Gastrocnemius medialis (tissue), 4 donors: Measurements from ENCODE around the gene ANXA11.

Source experiments
- POLR2A ChIP-seq, 2 donors: fragments of 450-650 bp; IDR thresholded peaks; one replicate each; pipeline ENCODE4 v1.6.1; 2017; ENCODE audit warnings: antibody characterized with exemption in 2 of 2, mild to moderate bottlenecking in 2 of 2, moderate library complexity in 2 of 2
- TF ChIP-seq, protein P1 (sequence below), 5 experiments: fragments of 450-650 bp in 3 of 5; fragments of 200-600 bp in 2 of 5; sonication (generic) in 2 of 5; IDR thresholded peaks in 4 of 5; conservative IDR thresholded peaks in 1 of 5; 1 replicate in 4 of 5; 2 replicates in 1 of 5; pipeline ENCODE4 v1.5.1; 2016 to 2019; ENCODE audit warnings: antibody characterized with exemption in 5 of 5, mild to moderate bottlenecking in 3 of 5, moderate library complexity in 3 of 5

DNA sequence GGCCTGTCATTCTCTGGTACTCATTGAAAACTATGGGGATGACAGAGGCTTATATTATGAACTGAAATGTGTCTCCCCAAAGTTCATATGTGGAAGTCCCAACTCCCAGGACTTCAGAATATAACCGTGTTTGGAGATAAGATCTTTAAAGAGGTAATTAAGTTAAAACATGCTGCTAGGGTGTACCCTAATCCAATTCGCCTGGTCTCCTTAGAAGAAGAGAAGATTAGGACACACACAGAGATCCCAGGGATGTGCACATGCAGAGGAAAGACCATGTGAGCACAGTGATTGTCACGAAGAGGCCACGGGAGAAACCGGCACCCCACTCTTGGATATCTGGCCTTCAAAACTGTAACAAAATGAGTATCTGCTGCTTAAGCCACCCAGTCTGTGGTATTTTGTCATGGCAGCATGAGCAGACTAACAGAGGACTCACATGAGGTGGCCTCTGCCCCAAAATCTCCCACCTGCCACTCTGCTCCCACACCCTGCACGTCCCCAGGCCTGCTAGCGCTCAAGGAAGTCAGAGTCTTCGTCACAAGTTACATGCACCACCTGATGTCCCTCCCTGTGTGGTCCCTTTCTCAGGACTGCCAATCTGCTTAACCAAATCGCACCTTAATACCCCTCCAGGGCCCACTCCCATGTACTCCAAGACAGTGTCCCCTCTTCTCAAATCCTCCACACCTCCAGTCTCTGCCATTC is 46.0 kb downstream of the ANXA11 start:
- TF ChIP-seq, protein P1, sequence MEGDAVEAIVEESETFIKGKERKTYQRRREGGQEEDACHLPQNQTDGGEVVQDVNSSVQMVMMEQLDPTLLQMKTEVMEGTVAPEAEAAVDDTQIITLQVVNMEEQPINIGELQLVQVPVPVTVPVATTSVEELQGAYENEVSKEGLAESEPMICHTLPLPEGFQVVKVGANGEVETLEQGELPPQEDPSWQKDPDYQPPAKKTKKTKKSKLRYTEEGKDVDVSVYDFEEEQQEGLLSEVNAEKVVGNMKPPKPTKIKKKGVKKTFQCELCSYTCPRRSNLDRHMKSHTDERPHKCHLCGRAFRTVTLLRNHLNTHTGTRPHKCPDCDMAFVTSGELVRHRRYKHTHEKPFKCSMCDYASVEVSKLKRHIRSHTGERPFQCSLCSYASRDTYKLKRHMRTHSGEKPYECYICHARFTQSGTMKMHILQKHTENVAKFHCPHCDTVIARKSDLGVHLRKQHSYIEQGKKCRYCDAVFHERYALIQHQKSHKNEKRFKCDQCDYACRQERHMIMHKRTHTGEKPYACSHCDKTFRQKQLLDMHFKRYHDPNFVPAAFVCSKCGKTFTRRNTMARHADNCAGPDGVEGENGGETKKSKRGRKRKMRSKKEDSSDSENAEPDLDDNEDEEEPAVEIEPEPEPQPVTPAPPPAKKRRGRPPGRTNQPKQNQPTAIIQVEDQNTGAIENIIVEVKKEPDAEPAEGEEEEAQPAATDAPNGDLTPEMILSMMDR (IDR thresholded peaks at IDR 0.05 in 4 of 5, conservative IDR thresholded peaks at IDR 0.05 in 1 of 5): no peak
- TF ChIP-seq POLR2A (IDR thresholded peaks at IDR 0.05): no peak
